DMS79 (cell line): ENCODE data around the gene COX19.

Experiments used
- DNase-seq: peaks from one replicate; lab custom pipeline; 2025; lab: John Stamatoyannopoulos, UW

The COX19 gene

GRCh38 chr7:978049-978346 lies 2.6 kb upstream of the COX19 start:
- DNase-seq, result no peak

GRCh38 chr7:977326-978048 lies 2.1 kb upstream of the COX19 start:
- DNase-seq, result no peak

- no peak for DNase-seq
Measured at GRCh38 chr7:976901-977325, 1.6 kb upstream of the COX19 start.

- no peak for DNase-seq
Measured at GRCh38 chr7:975702-976473, 539 bp upstream of the COX19 start.

- no peak for DNase-seq
Measured at GRCh38 chr7:974172-974571, 1.2 kb downstream of the COX19 start.

GRCh38 chr7:973312-973711 lies 2.0 kb downstream of the COX19 start:
- DNase-seq, result no peak

- peak; percentile 23 for DNase-seq
Measured at GRCh38 chr7:972676-973309, 2.6 kb downstream of the COX19 start.

GRCh38 chr7:972110-972509 lies 3.2 kb downstream of the COX19 start:
- no peak for DNase-seq

GRCh38 chr7:970744-971143 lies 4.6 kb downstream of the COX19 start:
- no peak for DNase-seq

- no peak for DNase-seq
Measured at GRCh38 chr7:969403-969802, 5.9 kb downstream of the COX19 start.

- no peak for DNase-seq
Measured at GRCh38 chr7:968205-969105, 6.9 kb downstream of the COX19 start.

- no peak for DNase-seq
Measured at GRCh38 chr7:967361-968082, 7.8 kb downstream of the COX19 start.

GRCh38 chr7:966291-967069 lies 8.9 kb downstream of the COX19 start:
- DNase-seq, result no peak

GRCh38 chr7:964401-965231 lies 10.7 kb downstream of the COX19 start:
- no peak for DNase-seq

- no peak for DNase-seq
Measured at GRCh38 chr7:963236-964078, 11.9 kb downstream of the COX19 start.

- DNase-seq, result no peak
Measured at GRCh38 chr7:962401-963081, 12.8 kb downstream of the COX19 start.

- no peak for DNase-seq
Measured at GRCh38 chr7:961546-962400, 13.6 kb downstream of the COX19 start.
